ENCODE results near the gene CADPS.
A peak's percentile ranks its signal among the peaks of the same experiment; 100 is the strongest.

CADPS gene

GRCh38 chr3:62481962-62482361 is 393.3 kb downstream of the CADPS start:
- DNase-seq: no peak

DNA sequence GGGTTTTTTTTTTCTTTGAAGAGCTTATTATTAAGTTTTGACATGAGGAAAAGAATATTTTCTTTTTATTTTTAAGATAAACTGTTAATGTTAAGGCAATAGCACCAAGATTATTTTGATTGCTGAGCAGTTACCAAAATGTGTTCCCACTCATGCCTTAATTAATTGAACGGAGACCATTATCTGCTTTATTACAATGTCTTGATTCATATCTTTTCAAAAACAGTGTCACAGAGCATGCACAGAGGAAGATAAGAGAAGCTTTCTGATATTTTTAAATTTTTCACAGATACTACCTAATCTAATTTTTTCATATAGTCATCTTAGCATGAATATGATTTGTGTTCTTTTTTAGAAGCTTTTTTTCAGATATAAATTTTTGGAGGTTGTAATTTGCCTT is 395.2 kb downstream of the CADPS start:
- no peak for DNase-seq

DNA sequence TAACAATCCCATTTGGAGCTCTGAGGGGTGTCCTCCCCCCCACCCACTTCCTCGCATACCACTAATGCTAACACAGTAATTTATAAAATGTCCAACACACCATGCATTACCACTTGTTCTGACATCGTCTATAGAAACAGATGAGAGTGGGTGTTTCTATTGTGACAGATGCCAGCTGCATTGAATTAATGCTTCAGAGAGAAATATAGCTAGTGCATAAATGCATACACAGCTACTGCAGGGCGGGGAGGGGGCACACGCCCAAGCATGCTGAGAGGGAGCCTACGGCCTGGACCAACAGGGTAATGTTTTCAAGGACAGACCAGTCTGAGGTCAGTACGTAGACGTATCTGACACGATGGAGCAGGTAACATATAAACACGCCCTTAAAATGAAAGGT is 395.9 kb downstream of the CADPS start:
- DNase-seq: no peak

- DNase-seq: no peak
Measured at GRCh38 chr3:62475306-62475705, 399.9 kb downstream of the CADPS start.

DNA sequence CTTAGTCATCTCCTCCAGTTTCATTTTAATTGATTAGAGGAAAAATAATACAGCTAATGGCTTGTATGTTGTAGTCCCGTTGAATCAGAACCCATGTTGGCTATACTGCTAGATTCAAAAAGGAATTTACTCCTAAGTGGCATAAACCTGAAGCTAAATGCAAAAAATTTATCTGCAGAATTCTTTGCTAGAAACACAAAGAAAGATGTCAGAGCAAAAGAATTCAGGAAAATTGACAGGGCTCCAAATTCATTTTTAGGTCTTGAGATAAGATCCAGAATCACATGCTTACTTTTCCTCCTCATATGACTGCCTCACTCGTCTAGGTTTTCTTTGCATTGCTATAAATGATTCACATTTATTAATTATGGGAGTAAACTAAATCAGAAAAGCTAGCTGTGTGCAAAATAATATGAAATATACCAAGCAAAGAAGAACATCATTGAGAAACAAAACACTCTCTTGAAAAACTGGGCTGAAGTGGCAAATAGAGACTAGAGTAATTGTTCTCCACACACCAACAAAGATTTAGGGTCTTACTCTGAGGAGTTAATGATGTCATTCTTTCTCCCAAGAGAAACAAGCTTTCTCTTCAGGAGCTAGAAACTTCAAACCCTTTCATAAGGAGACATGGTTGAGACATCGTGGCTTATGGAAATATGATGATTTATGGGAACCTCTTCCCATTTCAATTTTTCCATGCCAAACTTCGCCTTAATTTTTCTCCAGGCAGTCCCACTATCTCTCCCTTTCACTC is 407.1 kb downstream of the CADPS start:
- no peak for DNase-seq

DNA sequence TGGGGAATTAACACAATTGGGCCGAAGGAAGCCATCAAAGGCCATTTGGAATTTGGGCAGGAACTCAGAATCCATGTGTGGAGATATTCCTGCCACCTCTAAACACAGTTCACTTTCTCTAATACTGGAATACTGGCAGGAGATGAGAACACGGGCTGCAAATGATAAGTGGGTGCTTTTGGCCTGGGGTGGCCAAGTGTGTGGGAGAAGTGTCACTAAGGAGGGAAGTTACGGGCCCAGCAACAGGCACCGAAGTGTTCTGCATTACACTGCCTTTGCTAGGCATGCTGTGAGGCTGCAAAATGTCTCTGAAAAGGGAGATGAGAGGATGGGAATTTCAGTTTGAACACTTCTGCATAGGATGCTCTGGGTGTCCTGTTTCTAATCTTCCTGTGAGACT is 412.4 kb downstream of the CADPS start:
- DNase-seq: no peak

- DNase-seq: no peak
Measured at GRCh38 chr3:62462104-62462762, 413.0 kb downstream of the CADPS start.

DNA sequence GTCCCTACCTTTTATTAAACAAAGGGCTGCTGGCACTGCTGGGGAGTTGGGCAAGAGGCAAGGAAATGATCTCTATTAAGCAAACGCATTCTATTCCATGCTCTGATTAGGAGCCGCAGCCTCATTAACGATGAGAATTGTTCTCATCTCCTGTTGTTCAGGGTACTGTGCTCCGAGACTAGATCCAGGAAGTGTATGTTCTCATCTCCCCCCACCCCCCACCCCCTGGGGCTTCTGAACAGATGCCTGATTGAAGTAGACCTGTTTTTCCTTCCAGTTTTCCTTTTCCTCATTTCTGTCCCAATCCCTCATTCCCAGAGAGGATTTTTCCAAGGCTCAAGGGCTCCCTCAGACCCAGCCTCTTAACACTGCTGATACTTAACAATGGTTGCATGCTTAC is 420.3 kb downstream of the CADPS start:
- peak; percentile 45 for DNase-seq

GRCh38 chr3:62453448-62453847 is 421.8 kb downstream of the CADPS start:
- no peak for DNase-seq

DNA sequence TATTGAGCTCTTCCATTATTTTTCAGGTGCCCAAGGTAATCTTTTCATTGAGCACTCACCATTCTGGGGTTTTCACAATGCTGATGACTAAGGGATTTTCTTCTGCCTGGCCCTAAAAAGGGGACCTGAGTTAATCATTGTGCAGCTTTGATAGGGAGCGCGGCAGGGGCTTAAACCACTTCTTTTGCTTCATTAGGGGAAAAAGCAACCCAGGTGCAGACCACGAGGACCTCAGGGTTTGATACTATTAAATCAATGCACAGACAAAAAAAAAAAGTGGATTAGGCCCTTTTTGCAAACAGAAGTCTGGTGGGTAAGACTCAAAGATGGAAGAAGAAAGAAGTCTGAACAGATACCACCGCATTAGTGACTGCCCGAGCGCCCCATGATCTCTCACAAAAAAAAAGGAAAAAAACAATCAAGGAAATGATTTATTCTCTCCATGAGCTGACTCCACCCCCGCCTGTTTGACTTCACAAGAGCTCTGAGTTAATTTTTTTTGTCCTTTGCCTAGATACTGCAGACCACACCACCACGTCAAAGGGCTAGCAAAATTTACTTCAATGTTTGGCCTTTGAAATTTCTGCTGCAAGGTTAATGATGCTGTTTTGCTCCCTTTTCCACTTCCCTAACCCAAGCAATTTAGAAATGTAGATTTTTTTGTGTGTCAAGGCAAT is 423.9 kb downstream of the CADPS start:
- DNase-seq: no peak

DNA sequence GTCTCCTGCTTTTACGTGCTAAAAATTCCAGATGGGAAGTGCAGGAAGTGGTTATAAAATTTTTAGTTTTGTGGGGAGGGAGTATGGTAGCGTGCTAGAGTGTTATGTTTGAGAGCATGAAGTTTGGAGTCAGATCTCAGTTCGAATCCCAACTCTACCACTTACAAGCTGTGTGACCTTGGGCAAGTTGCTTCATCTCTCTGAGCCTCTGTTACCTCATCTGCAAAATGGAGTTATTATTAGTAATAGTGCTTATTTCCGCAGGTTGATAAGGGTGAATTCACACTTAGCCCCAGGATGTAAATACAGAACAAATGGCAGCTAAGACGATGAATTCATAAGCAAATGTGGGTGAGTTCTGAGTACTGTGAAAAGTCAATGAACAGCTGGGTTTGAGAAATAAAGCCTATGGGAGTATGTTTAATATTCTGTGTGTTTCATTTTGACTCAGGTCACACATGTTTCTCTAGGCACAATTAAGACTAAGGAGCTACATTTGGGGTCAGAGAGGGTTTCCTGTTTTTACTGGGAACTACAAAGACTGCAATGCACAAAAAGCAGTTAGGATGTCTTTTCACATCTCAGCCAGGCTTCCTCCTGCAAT is 428.8 kb downstream of the CADPS start:
- no peak for DNase-seq

- DNase-seq: no peak
Measured at GRCh38 chr3:62445275-62445674, 429.9 kb downstream of the CADPS start.

DNA sequence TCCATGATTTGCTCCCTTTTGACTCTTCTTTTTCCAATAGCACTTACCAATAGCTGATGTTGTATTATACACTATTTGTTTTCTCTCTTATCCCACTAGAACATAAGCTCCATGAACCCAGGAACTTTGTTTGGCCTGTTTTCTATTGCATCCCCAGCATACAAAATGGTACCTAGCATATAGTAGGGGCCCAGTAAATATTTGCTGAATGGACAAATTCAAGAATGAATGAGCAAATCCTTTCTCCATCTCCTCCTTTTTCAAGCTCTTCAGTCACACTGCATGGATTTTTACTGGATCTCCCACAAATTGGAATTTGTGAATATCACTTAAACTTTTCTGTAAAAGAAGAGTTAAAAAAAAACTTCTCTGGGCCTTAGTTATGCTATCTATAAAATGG is 435.2 kb downstream of the CADPS start:
- DNase-seq: no peak

DNA sequence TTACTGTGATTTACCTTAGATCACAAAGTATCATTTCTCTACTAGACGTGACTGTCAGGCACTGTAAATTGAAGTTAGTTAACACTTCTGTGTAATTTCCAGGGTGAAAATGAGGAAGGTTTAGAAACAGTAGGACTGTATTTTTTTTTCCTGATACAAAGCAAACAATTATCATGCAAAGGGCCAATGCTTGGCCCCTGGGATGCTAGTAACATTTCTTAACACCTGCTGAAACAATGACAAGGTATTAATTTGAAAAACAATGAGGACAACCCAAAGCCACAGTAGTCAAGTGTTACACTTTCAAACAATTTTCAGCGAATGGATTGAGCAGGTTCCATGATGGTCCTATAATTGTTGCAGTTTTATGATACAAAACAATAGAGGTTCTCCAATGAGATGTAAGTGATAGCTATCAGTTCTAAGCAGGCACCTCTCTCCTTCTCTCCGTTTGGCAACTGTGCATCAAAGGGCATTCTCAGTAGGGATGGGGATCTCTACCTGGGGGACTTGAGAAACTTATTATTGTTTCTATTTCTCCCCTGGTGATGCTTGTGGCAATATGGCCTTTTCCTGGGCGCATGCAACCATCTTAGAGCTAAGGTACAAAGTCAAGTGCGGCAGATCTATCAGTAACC is 435.9 kb downstream of the CADPS start:
- DNase-seq: no peak

- DNase-seq: no peak
Measured at GRCh38 chr3:62436785-62437184, 438.4 kb downstream of the CADPS start.

GRCh38 chr3:62433396-62433795 is 441.8 kb downstream of the CADPS start:
- DNase-seq: no peak

DNA sequence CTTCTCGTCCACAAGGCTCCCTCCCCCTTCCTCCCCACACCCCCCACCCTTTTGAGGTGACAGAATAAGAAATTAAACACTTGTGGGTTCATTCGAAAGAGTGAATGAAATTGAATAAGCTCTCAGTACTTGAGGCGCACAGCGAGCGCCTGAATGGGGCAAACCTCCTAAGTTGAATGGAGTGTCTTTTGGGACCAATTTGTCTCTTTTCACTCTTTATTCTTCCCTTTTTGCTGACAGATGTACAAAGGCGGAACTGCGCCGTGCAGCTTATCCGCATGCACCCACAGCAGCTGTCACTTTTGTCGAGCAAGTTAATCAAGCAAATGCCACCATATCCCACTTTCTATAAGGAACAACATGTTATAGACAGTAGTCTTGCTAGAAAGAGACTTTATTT is 454.0 kb downstream of the CADPS start:
- no peak for DNase-seq

DNA sequence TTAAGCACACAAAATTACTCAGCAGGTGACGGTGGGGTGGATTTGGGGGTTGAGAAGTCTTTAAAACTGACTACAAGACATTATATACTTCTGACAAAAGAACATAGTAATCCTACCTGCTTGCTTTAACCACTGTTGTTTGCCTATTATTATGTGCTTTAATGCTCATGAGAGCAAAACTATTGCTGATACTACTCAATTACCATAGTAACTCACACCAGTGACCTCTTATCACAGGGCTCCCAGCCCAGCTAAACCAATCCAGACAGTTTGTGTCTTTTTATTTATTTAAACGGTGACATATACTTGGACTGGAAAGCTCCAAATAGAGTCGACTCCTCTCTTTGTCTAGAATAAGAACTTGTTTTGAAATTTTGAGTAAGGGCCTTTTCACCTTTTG is 459.1 kb downstream of the CADPS start:
- DNase-seq: peak; percentile 45

DNA sequence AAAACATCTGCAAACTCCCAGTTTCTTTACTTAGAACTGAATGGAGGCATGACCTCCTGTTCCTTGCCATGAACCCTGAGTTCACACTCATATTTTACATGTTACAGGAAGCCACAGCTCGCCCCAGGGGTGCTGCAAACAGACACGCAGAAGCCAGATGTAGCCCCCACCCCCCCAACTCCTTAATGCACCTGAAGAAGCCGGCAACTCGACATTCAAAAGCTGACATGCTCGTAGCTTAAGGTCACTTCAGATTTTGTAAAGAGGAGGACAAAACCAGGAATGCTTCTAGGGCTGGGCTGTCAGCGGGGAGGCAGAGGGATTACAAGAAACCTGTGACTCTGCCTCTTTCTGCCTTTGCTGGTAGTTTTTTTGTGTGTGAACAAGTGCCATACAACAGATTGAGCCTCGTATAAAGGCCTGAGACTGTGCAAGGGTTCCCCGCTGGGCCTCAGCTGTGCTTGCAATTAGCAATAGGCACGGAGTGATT is 459.9 kb downstream of the CADPS start:
- DNase-seq: peak; percentile 81

GRCh38 chr3:62414786-62415185 is 460.4 kb downstream of the CADPS start:
- DNase-seq: peak; percentile 58

DNA sequence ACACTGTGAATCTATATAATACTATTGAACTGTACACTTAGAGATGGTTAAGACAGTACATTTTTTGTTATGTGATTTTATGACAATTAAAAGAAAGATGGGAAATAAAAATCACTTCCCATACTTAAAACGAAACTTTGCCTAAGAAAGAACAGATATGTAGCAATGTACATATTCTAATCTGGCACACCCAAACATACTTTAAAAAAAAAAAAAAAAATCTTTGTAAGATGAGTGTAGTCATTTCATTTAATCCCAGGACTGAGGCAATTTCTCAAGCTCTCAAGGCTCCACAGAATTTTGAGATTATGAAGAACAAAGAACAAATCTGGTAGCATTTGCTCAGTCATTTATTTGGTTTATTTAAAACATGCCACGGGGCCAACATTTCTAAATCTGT is 461.5 kb downstream of the CADPS start:
- no peak for DNase-seq

- DNase-seq: no peak
Measured at GRCh38 chr3:62406945-62407344, 468.3 kb downstream of the CADPS start.

DNA sequence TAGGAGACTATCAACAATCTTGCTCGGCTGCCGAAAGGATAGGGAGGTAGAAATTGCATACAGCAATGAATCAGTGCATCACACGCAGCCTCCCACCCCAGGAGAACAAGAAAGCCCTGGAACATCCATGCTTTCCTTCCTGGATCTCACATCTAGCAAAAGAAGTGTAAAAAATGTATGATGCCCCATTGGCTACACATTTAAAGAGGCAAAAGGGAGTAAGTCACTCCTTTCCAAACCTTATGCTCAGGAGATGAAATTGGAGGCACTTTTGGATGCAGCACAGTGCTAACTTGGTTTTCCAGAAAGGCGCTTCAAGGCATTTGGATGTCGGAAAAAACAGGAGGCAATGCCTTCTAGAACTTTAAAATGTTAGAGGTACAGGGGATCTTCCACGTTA is 469.6 kb downstream of the CADPS start:
- no peak for DNase-seq
